Articular chondrocyte of knee joint (primary cell): Measurements from ENCODE around the gene CLDN20. TPM values are rescaled to one million over a fixed set of nuclear protein-coding genes. Genes with fewer than 3 reads are reported as not detected.

Source experiments
- total RNA-seq: library from RNA; depleted of rRNA; stranded (reverse); fragments of >200 nt; gene quantifications from 2 replicates; pipeline ENCODE4 v1.2.3, GENCODE V29; 2012

Gene CLDN20, protein sequence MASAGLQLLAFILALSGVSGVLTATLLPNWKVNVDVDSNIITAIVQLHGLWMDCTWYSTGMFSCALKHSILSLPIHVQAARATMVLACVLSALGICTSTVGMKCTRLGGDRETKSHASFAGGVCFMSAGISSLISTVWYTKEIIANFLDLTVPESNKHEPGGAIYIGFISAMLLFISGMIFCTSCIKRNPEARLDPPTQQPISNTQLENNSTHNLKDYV
- not detected in 2 replicates for total RNA-seq

DNA sequence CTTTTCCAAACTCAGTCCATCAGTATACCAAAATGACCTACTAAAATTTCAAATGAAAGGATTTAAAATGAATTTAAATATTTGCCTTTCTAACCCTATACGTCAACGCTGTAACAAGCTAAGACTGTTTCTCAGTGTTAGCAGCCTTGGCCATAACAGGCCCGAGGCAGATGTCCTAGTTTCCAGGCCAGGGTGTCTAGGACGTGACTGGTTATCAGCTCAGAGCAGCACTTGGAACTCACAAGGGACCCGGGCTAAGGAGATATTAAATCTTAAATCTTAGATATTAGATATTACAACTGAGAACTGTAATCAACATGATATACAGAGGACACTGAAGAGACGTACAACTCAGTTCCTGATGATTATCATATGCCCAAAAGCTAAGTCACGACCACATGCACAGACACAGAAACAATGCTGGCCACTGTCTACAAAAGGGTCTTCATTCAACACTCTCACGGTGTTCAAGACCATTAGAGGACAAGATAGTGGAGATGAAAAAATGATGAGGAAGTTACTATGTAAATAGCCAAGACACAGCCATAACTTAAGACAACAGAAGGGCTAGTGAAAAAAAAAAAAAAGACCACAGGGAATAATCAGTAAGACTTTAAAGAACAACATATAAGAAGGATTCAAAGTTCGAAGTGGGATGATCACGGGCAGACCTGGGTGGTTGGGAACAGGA is at the start of gene CLDN20:
Gene CLDN20, plus strand, starts transcription at position 641 of the 691 bp plus-strand sequence. CDS start 11,707 bp downstream, outside the sequence.

DNA sequence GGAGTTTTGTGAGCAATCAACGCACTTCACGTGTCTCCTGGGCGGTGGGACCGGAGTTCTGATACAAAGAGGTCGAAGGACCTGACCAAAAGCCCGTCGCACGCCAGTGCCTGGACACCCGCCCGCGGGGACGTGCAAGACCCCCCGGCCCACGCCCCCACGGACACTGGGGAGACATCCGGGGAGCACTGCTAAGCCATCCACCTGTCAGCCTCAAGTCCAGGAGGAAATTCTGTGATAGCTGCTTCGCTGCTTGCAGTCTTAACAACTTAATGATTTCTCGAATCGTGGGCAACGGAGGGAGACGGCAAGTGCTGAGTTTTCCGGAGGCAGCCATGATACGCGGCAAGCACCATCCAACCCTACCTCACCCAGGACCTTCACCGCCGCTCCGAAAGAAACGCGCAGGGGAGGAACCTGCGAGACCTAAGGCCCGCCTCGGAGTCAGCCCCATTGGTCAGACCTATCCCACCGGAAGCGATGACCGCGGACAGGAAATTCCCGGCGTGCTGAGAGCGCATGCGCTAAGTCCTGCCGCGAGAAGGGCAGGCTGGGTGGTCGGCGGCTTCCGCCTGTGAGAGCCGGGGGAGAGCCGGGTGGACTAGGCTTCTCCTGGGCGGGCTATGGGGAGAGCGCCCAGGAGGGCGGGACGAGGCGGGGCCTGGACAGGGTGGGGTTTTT is 50.4 kb downstream of the CLDN20 start, which contains the start of gene TFB1M:
Gene TFB1M, minus strand, starts transcription at position 393 of the 681 bp plus-strand sequence. Its CDS starts 56 bp downstream, at position 337.

Other genes starting within 250 kb of the CLDN20 start
- gene TFB1M, start 50.5 kb downstream of the CLDN20 start, total RNA-seq: 13.1 and 13.7 TPM in 2 replicates
- not detected in 2 replicates for gene NOX3, start 191.8 kb downstream of the CLDN20 start, total RNA-seq